Stimulated activated CD8-positive, alpha-beta memory T cell treated with anti-CD3 and anti-CD28 coated beads, Interleukin-12 subunit alpha, Interleukin-12 subunit beta, amount 100 ng/mL, for 24 hours (primary cell): ENCODE measurements around the gene RFC5.
"Not testable (repeated sequence)": the region's sequence is repeated elsewhere in the genome, so short reads cannot be mapped to it uniquely, and the experiment has no call there.

Source experiments
- DNase-seq: peaks from one replicate; pipeline ENCODE4 v3.0.0-alpha.2; 2020; ENCODE audit errors: extremely low read depth

The RFC5 gene

GRCh38 chr12:118016424-118017264, at the start of gene RFC5:
Gene RFC5, plus strand, starts transcription at chr12:118016703. Its CDS starts 125 bp downstream, at chr12:118016828.
- DNase-seq, result peak; percentile 96

GRCh38 chr12:117967043-117967442, 49.5 kb upstream of the RFC5 start:
- DNase-seq, result no peak

DNA sequence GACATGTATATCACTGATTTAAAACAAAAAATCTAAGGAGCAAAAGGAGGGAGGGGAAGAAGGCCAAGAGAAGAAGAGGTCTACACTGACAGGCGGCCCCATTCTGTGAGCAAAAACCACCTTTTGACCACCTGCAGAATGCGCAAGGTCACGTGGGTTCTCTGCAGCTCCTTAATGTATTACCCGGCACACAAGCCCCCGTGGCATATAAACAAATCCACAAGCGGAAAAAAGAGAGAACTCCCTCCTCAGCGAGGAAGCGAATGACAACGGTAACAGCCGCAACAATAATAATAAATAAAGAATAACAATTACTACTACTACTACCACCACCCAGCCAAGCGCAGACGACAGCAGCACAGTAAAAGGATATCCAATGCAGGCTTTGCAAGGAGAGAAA, 49.0 kb upstream of the RFC5 start:
- no peak for DNase-seq

DNA sequence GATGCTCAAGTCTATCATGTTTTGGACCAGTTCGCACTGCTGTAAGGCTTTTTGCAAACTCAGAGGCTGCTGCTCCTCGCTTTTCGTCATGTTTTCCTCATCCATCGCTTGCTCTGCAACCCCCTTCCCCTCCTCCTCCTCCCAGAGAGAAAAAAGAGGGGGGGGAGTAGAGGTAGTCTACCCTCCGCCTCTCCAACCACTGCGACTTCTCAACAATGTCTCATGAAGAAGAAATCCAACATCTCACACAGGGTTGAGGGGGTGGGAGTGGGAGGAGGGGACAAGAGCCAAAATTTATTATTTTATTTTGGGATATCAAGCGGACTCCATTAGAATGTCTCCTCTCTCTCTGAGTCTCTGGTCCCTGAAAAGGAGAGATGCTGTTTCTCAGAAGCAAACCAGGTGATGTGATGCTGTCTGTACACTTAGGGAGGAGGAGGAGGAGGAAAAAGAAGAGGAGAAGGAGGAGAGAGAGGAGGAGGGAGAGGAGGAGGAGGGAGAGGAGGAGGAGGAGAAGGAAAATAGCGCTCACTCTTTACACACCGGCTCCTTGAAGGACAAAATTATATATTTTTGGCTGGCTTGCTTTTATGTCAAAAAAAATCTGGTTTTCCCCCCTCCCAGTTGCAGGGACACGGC, 48.2 kb upstream of the RFC5 start:
- no peak for DNase-seq

DNA sequence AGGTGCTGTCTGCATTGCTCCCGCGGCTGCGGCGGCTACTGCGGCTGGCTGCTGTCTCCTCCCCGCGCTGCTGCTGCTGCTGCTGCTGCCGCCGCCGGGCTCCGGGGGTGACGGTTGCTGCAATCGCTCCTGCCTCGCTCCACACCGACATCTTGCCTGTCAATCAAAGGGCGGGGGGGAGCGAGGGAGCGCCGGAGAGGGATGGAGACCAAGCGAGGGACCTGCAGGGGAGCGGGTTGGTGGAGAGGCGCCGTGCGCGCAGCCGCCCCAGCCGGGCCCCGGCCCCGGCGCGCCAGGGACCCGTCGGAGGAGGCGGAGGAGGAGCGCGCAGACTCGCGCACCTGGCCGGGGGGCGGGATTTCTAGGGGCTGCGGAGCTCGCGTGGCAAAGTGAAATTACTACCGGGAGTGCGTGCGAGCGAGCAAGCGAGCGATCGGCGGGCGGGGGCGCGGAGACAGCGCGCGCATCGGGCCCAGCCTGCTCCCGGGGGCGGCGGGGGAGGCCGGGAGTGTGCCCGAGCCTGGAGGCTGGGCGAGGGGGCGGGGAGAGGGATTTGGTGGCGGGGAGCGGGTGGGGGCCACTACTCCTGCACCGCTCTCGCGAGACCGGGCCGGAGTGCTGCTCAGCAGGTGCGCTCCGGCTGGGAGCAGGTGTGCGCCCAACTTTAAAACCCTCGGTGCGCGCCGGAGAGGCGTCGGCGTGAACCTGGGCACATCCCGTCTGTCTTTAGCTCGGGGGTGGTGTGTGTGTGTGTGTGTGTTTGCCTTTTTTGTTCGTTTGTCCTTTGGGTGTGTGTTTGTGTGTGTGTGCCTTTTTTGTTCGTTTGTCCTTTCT, 47.5 kb upstream of the RFC5 start, which contains the start of gene KSR2:
Gene KSR2 (minus strand): TSS at position 165 of the 834 bp plus-strand sequence. CDS start 735 bp downstream, outside the sequence.
- peak; percentile 19 for DNase-seq

DNA sequence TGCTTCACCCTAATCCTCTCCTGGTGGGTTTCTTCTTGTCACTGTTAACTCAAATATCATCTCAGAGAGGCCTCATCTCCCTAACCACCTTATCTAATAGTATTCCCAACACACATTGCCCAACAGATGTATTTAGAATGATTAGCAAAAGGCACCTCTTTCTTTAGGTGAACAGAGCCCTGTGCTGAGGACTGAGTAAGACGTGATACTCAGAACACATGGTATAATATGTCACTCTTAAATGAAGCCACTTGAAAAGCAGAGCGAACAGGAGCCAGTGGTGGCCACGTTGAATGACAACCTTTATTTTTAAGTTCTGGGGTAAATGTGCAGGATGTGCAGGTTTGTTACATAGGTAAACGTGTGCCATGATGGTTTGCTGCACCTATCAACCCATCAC, 46.2 kb upstream of the RFC5 start:
- no peak for DNase-seq

GRCh38 chr12:117972301-117972700, 44.2 kb upstream of the RFC5 start:
- no peak for DNase-seq

- no peak for DNase-seq
Measured at GRCh38 chr12:117975006-117975405, 41.5 kb upstream of the RFC5 start.

- DNase-seq, result no peak
Measured at GRCh38 chr12:117977373-117977772, 39.1 kb upstream of the RFC5 start.

DNA sequence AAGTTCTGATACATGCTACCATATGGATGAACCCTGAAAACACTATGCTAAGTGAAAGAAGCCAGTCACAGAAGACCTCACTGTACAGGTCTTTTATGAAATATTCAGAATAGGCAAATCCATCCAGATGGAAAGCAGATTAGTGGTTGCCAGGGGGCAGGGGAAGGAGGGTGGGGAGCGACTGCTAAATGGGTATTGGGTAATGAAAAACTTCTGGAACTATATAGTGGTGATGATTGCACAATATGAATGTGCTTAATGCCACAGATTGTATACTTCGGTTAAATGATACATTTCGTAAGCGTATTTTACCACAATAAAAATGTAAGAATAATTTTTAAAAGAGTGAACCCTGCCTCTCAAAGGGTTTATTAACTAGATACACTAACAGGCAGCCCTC, 35.9 kb upstream of the RFC5 start:
- no peak for DNase-seq

DNA sequence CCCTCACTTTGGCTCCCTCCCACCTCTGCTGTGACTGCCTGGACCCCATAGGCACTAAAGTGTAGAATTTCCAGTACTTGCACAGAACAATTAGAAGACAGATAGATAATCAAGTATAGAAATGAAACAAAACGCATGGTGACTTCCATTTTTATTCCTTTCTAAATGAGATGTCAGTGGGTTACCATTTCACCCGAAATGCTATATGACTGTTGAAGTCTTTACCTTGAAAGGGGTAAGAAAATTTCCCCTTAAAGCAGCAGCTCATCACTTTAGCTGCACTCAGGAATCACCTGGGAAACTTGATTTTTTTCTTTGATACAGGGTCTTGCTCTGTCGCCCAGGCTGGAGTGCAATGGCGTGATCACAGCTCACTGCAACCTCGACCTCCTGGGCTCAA, 35.2 kb upstream of the RFC5 start:
- no peak for DNase-seq

DNA sequence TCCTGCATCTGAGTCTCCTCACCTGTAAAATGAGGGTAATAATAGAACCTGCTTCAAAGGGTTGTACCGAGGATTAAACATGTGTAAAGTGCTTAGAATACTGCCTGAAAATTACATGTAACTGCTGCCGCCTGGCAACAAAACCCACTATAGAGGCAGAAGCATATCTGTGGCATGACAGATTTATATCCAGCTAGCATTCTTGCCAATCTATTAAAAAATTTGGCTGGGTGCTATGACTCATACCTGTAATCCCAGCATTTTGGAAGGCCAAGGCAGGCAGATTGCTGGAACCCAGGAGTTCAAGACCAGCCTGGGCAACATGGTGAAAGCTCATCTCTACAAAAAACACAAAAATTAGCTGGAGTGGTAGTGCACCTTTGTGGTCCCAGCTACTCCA, 31.3 kb upstream of the RFC5 start:
- DNase-seq, result no peak

DNA sequence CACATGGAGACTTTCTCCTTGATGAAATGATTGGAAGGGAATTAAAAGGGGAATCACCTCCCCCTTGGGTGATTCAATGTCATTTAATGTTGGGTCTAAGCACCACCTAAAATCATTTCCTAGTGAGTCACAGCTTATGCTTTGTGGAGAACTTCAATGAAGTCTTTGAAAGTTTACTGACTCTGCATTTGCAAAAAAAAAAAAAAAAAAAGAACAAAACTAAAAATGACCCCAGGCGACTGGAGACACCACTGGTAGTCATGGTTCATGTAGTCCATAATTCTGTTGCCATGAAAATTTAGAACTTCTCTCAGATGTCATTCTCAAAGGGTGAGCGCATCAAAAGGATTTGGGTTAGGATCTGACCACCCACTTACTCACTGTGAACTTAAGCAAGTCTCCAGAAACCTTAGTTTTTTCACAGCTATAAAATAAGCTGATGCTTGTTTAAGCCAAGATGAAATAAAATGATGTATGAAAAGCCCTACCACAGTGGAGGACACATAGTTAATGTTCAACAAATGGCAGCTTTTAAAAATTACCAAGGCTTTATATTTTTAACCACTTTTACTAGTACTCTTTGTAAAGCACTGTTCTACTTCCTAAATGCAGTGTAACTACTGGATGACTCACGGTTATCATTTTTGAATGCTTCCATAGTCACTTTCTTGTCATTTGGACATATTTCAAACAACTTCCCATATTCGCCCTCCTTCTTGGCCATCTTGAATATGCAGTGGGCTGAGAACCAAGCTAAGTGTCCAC, 29.6 kb upstream of the RFC5 start:
- no peak for DNase-seq

- DNase-seq, result no peak
Measured at GRCh38 chr12:117994551-117995438, 21.7 kb upstream of the RFC5 start.

DNA sequence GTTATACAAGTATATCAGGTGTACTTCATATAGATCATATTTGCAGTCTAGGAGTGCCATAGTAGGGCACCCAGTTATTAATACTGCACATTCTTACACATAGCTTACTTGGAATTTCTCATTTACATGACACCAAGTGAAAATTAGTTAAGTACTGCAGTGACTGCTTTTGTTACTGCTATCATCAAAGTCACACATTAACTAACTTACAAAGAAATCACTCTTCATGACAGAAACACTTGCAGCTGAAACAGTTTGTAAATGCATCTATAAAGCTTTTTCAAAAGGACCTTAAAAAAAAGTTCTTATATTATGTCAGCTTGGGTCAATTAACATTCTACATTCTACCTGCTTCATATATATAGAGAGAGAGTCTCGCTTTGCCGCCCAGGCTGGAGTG, 17.8 kb upstream of the RFC5 start:
- DNase-seq, result no peak

- not testable (repeated sequence) for DNase-seq
Measured at GRCh38 chr12:117999806-118000205, 16.7 kb upstream of the RFC5 start.

DNA sequence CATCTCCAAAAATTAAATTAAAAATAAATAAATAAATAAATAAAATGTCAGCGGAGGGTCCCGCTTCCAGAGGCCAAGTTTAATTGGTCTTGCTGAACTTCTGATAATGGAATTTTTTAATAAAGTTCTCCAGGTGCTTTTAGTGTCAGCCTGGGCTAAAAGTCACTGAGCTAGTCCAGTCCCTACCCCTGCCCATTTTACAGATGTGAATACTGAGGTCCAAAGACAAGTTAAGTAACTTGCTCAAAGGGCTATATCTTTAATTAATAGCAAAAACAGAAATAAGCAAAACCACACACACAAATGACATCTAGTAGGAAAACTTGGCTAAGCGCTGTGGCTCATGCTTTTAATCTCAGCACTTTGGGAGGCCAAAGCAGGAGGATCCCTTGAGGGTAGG, 5.6 kb upstream of the RFC5 start:
- DNase-seq, result no peak

DNA sequence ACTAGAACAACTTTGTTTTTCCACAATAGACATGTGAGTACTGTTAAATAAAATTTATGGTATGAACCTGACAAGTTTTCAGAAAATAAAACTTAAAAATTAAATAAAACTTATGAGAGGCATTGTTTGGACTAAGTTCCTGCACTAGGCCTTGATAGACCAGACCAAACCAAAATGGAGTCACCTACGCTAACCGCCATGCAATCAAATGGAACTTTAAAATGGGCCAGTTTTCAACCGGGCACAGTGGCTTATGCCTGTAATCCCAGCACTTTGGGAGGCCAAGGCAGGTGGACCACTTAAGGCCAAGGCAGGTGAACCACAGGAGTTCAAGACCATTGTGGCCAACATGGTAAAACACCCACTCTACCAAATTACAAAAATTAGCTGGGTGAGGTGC, 5.1 kb upstream of the RFC5 start:
- no peak for DNase-seq

DNA sequence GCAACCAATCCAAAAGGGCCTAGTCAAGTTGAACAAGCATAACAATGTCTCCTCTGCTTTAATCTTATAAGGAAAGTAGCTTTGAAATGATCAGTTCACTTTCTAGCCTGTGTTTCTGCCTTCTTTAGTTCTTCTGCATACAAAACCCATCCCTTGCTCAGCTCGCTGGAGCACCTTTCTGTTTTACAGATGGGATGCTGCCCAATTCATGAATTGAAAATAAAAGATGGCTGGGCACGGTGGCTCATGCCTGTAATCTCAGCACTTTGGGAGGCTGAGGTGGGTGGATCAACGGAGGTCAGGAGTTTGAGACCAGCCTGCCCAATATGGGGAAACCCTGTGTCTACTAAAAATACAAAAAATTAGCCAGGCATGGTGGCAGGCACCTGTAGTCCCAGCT, 4.5 kb upstream of the RFC5 start:
- no peak for DNase-seq

DNA sequence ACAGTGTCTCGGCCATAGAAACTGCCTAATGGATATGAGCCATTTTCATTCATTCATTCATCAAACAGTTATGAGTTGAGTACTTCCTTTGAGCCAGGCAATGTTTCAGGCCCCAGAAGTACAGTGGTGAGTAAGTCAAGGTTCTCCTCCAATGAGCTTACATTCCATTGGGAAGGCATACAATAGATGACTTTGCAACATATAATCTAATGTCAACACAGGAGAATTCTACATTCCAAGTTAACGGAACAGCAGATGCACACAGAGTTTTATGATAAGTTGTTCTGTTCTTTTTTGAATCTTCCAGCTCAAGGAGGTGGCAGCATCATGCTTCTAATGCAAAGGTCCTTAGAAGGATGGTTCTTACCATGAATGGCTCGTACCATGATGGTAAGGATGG, 3.2 kb upstream of the RFC5 start:
- no peak for DNase-seq

- DNase-seq, result no peak
Measured at GRCh38 chr12:118015306-118015705, 1.2 kb upstream of the RFC5 start.
